H9 (cell line): ENCODE results near the gene PTPRS. TPM values are rescaled to one million over a fixed set of nuclear protein-coding genes. Genes with fewer than 3 reads are reported as not detected.

Experiments used
- DNase-seq: peaks from one replicate; pipeline ENCODE4 v3.0.0-alpha.2; 2017
- H2AFZ ChIP-seq: one replicate; pipeline ENCODE4 v1.6.1; 2013; ENCODE audit warnings: mild to moderate bottlenecking, low read length, control low read depth, moderate library complexity
- H2AK5ac ChIP-seq: 2 replicates; pipeline ENCODE4 v1.6.1; 2013; ENCODE audit warnings: low read length, control low read depth, mixed read lengths; ENCODE audit not compliant: insufficient read length
- H2BK120ac ChIP-seq: one replicate; pipeline ENCODE4 v1.6.1; 2013; ENCODE audit warnings: low read depth, mild to moderate bottlenecking, low read length, control low read depth, inconsistent platforms; ENCODE audit not compliant: poor library complexity, severe bottlenecking
- H2BK12ac ChIP-seq: 2 replicates; pipeline ENCODE4 v1.6.1; 2013; ENCODE audit warnings: low read length, control low read depth, mixed read lengths, low read depth; ENCODE audit not compliant: insufficient read length
- H2BK15ac ChIP-seq: 2 replicates; pipeline ENCODE4 v1.6.1; 2013; ENCODE audit warnings: low read depth, low read length, control low read depth
- H2BK20ac ChIP-seq: one replicate; pipeline ENCODE4 v1.6.1; 2013; ENCODE audit warnings: low read depth, mild to moderate bottlenecking, low read length, control low read depth, inconsistent platforms; ENCODE audit not compliant: poor library complexity, severe bottlenecking
- H2BK5ac ChIP-seq: 2 replicates; pipeline ENCODE4 v1.6.1; 2013; ENCODE audit warnings: low read length, control low read depth, mixed read lengths; ENCODE audit not compliant: insufficient read length
- H3K14ac ChIP-seq: 2 replicates; pipeline ENCODE4 v1.6.1; 2013; ENCODE audit warnings: low read length, control low read depth; ENCODE audit not compliant: insufficient read depth
- H3K18ac ChIP-seq: 2 replicates; pipeline ENCODE4 v1.6.1; 2013; ENCODE audit warnings: low read depth, mild to moderate bottlenecking, mixed read lengths, low read length, control low read depth; ENCODE audit not compliant: insufficient read length
- H3K23ac ChIP-seq: 2 replicates; pipeline ENCODE4 v1.6.1; 2013; ENCODE audit warnings: low read length, control low read depth, mixed read lengths, low read depth; ENCODE audit not compliant: insufficient read length
- H3K23me2 ChIP-seq: 2 replicates; pipeline ENCODE4 v1.6.1; 2013; ENCODE audit warnings: low read depth, mild to moderate bottlenecking, mixed read lengths, low read length, control low read depth; ENCODE audit not compliant: insufficient read length, poor library complexity, severe bottlenecking
- H3K27ac ChIP-seq: 2 replicates; pipeline ENCODE4 v1.5.1; 2013; ENCODE audit warnings: low read length, control low read depth, mixed read lengths, low read depth; ENCODE audit not compliant: insufficient read length
- H3K27me3 ChIP-seq: 2 replicates; pipeline ENCODE4 v1.6.1; 2013; ENCODE audit warnings: low read length, control low read depth, inconsistent platforms; ENCODE audit not compliant: insufficient read depth
- H3K4ac ChIP-seq: 2 replicates; pipeline ENCODE4 v1.6.1; 2013; ENCODE audit warnings: low read depth, mild to moderate bottlenecking, control low read depth, inconsistent platforms, low read length, moderate library complexity
- H3K4me1 ChIP-seq: 2 replicates; pipeline ENCODE4 v1.6.1; 2013; ENCODE audit warnings: low read length, control low read depth, inconsistent platforms; ENCODE audit not compliant: insufficient read depth
- H3K4me2 ChIP-seq: 2 replicates; pipeline ENCODE4 v1.6.1; 2013; ENCODE audit warnings: low read length, control low read depth, mixed read lengths; ENCODE audit not compliant: insufficient read length, insufficient read depth
- H3K56ac ChIP-seq: 2 replicates; pipeline ENCODE4 v1.6.1; 2013; ENCODE audit warnings: low read depth, mild to moderate bottlenecking, mixed read lengths, low read length, control low read depth; ENCODE audit not compliant: insufficient read length
- H3K79me1 ChIP-seq: 2 replicates; pipeline ENCODE4 v1.6.1; 2013; ENCODE audit warnings: low read depth, mild to moderate bottlenecking, moderate library complexity, low read length, control low read depth, inconsistent platforms; ENCODE audit not compliant: insufficient read depth, poor library complexity, severe bottlenecking
- H3K79me2 ChIP-seq: 2 replicates; pipeline ENCODE4 v1.6.1; 2013; ENCODE audit warnings: low read length, control low read depth, inconsistent platforms; ENCODE audit not compliant: insufficient read depth
- H3K9ac ChIP-seq: 2 replicates; pipeline ENCODE4 v1.6.1; 2013; ENCODE audit warnings: low read length, control low read depth, mixed read lengths; ENCODE audit not compliant: insufficient read length; ENCODE audit errors: extremely low read depth
- H3K9me3 ChIP-seq: one replicate; pipeline ENCODE4 v1.6.1; 2013; ENCODE audit warnings: low read depth, low read length, inconsistent platforms; ENCODE audit not compliant: control insufficient read depth
- H3T11ph ChIP-seq: one replicate; pipeline ENCODE4 v1.6.1; 2013; ENCODE audit warnings: mild to moderate bottlenecking, low read length, control low read depth, inconsistent platforms
- H4K20me1 ChIP-seq: one replicate; pipeline ENCODE4 v1.6.1; 2013; ENCODE audit not compliant: control insufficient read depth, insufficient read length, insufficient read depth
- H4K5ac ChIP-seq: 2 replicates; pipeline ENCODE4 v1.6.1; 2013; ENCODE audit warnings: low read depth, mild to moderate bottlenecking, mixed read lengths, low read length, control low read depth; ENCODE audit not compliant: insufficient read length
- H4K8ac ChIP-seq: replicated peaks from 2 replicates; pipeline ENCODE4 v1.6.1; 2013; ENCODE audit warnings: low read length, control low read depth, mixed read lengths, low read depth; ENCODE audit not compliant: insufficient read length
- H4K91ac ChIP-seq: 2 replicates; pipeline ENCODE4 v1.6.1; 2013; ENCODE audit warnings: low read depth, mild to moderate bottlenecking, moderate library complexity, mixed read lengths, low read length, control low read depth; ENCODE audit not compliant: insufficient read length
- H3K27ac Mint-ChIP-seq, 3 experiments: 2 replicates in 2 of 3; 3 replicates in 1 of 3; pipeline ENCODE4 v1.8.0; 2020 to 2021; ENCODE audit warnings: mixed read lengths in 3 of 3, mild to moderate bottlenecking in 1 of 3, moderate library complexity in 1 of 3
- H3K27me3 Mint-ChIP-seq: 2 replicates; pipeline ENCODE4 v1.8.0; 2021; ENCODE audit warnings: low read depth, mild to moderate bottlenecking, moderate library complexity, mixed read lengths
- H3K36me3 Mint-ChIP-seq, 3 experiments: 2 replicates in 2 of 3; 3 replicates in 1 of 3; pipeline ENCODE4 v1.8.0; 2020 to 2021; ENCODE audit warnings: low read depth in 3 of 3, mixed read lengths in 3 of 3; ENCODE audit not compliant: insufficient read depth in 1 of 3
- H3K4me1 Mint-ChIP-seq, 2 experiments: 2 replicates each; pipeline ENCODE4 v1.8.0; 2020; ENCODE audit warnings: mixed read lengths in 2 of 2
- H3K4me3 Mint-ChIP-seq, 2 experiments: 2 replicates in 1 of 2; 3 replicates in 1 of 2; pipeline ENCODE4 v1.8.0; 2020 to 2021; ENCODE audit warnings: mild to moderate bottlenecking in 2 of 2, mixed read lengths in 2 of 2, moderate library complexity in 1 of 2
- H3K9me3 Mint-ChIP-seq, 2 experiments: 2 replicates in 1 of 2; 3 replicates in 1 of 2; pipeline ENCODE4 v1.8.0; 2020; ENCODE audit warnings: mild to moderate bottlenecking in 2 of 2, mixed read lengths in 2 of 2, moderate library complexity in 1 of 2
- WGBS: extraction: QIAGEN DNeasy Blood & Tissue Kit; methylation state at CpG from one replicate; pipeline ENCODE4 v1.1.7; 2013; ENCODE audit warnings: missing lambda C conversion rate, low lambda C conversion rate, mixed read lengths; ENCODE audit not compliant: insufficient read length; ENCODE audit errors: extremely low coverage; 5-methylcytosine and 5-hydroxymethylcytosine counted together
- long read RNA-seq: library from polyadenylated mRNA; unstranded; transcript quantifications from one replicate; pipeline ENCODE4 v2.0.0, GENCODE V29; 2020
- total RNA-seq: library from RNA; stranded (reverse); gene quantifications from 2 replicates; pipeline ENCODE4 v1.2.1, GENCODE V29; 2021
- TF ChIP-seq, protein P1 (sequence below): fragments of 200-600 bp; sonication (generic); conservative IDR thresholded peaks from 3 replicates; pipeline ENCODE4 v1.8.0; 2021; ENCODE audit warnings: antibody characterized with exemption, mild to moderate bottlenecking

PTPRS gene
- total RNA-seq: 182 and 186 TPM in 2 replicates
- long read RNA-seq, partial matches to known transcripts: 37 of 61 reads
- long read RNA-seq, other reads (novel, unspliced or antisense): 24 of 61 reads

DNA sequence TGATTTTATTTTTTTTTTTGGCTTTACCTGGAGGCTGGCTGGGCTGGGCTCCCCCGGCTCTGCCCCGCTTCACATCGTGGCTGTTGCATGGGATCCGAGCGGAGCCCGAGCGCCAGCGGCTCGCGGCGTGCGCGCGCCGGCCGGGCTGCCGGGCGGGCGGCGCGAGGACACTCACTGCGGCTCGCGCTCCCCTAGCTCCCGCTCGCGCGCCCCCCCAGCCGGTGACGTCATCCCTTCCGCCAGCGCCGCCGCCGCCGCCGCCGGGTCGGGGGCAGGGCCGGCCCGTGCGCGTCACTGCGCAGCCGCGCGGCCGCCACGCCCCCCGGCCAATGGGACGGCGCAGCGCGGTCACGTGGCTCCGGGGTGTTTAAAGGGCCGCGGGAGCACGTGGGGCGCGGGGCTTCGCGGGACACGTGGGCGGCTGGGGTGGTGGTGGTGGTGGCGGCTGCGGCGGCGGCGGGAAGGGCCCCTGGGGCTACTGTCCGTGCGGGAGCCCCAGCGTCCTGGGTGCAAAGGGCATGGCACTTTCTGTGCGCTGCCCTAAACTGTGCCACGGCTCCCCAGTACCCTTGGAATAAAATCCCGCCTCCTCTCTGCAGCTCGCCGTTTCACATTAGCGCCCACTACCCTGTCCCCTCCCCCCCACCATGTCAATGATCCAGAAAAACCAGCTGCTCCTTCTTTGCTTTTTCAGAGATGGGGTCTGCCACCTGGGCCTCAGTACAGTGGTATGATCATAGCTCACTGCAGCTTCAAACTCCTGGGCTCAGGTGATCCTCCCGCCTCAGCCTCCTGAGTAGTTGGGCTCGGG lies at the start of gene PTPRS:
PTPRS (minus strand) TSS at position 176 of the 811 bp plus-strand sequence. CDS start 54,672 bp downstream, outside the sequence.
- WGBS: no CpG with 5 or more reads among the region's 81 CpGs
- H3K4me2 ChIP-seq: peak within 1 kb of the TSS; percentile 72
- peak within 1 kb of the TSS; percentile 65 to 93 (median 90); a peak in 3 of 7 replicates for H3K27ac Mint-ChIP-seq

More for the DNA sequence above, at the start of gene PTPRS:
- Histone ChIP-seq H3K9ac (peak within 1 kb of the TSS; percentile 59), H2BK15ac (no peak within 1 kb of the TSS), H2BK12ac (no peak within 1 kb of the TSS), H4K20me1 (no peaks in the 10 kb centered on the region), H3K23ac (no peak within 1 kb of the TSS), H2BK20ac (no peak within 1 kb of the TSS), H4K8ac (no peak within 1 kb of the TSS), H3K4ac (no peak within 1 kb of the TSS), H3K9me3 (no peaks in the 10 kb centered on the region), H3K56ac (no peak within 1 kb of the TSS), H3K23me2 (peaks cover 10% of the 10 kb centered on the region), H3K4me1 (no peaks in the 10 kb centered on the region), H3K27me3 (peaks cover 6% of the 10 kb centered on the region), H3K14ac (peak within 1 kb of the TSS; percentile 85; the same call in 1 of the 2 replicates), H3K18ac (peak within 1 kb of the TSS; percentile 81), H2BK120ac (no peak within 1 kb of the TSS), H2AK5ac (no peak within 1 kb of the TSS), H3T11ph (no peak within 1 kb of the TSS), H3K79me1 (no peaks in the 10 kb centered on the region), H4K91ac (no peak within 1 kb of the TSS), H4K5ac (no peak within 1 kb of the TSS), H2BK5ac (no peak within 1 kb of the TSS), H3K27ac (no peak within 1 kb of the TSS), H3K79me2 (peaks cover 9% of the 10 kb centered on the region; the same call in 1 of the 2 replicates), H2AFZ (no peak within 1 kb of the TSS)
- peaks cover 0 to 8% (median 0%) of the 10 kb centered on the region in 3 experiments; a peak in 3 of 7 replicates for H3K36me3 Mint-ChIP-seq
- peaks cover 45% of the 10 kb centered on the region for H3K27me3 Mint-ChIP-seq
- peak; percentile 88 for DNase-seq
- H3K9me3 Mint-ChIP-seq: peaks cover 4 to 5% of the 10 kb centered on the region in 2 experiments; a peak in 4 of 5 replicates
- TF ChIP-seq, protein P1, sequence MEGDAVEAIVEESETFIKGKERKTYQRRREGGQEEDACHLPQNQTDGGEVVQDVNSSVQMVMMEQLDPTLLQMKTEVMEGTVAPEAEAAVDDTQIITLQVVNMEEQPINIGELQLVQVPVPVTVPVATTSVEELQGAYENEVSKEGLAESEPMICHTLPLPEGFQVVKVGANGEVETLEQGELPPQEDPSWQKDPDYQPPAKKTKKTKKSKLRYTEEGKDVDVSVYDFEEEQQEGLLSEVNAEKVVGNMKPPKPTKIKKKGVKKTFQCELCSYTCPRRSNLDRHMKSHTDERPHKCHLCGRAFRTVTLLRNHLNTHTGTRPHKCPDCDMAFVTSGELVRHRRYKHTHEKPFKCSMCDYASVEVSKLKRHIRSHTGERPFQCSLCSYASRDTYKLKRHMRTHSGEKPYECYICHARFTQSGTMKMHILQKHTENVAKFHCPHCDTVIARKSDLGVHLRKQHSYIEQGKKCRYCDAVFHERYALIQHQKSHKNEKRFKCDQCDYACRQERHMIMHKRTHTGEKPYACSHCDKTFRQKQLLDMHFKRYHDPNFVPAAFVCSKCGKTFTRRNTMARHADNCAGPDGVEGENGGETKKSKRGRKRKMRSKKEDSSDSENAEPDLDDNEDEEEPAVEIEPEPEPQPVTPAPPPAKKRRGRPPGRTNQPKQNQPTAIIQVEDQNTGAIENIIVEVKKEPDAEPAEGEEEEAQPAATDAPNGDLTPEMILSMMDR: no peak
- H3K4me3 Mint-ChIP-seq: peak within 1 kb of the TSS; percentile 79 to 85
- peaks cover 24 to 33% of the 10 kb centered on the region in 2 experiments for H3K4me1 Mint-ChIP-seq
